Keratinocyte (primary cell): ENCODE results near the gene PRKCA. TPM values are rescaled to one million over a fixed set of nuclear protein-coding genes. Genes with fewer than 3 reads are reported as not detected.

Source experiments
- DNase-seq: peaks from one replicate; pipeline ENCODE4 v3.0.0-alpha.2; 2011; ENCODE audit warnings: low read depth, missing footprints, low spot score
- FAIRE-seq: peaks from 2 replicates; lab custom pipeline; 2011; peaks lifted over from hg19 to GRCh38; lab: Jason Lieb, UNC
- H2AFZ ChIP-seq: 2 replicates; pipeline ENCODE4 v1.6.0; 2012; ENCODE audit warnings: low read length, control low read depth, inconsistent platforms; ENCODE audit not compliant: control insufficient read depth
- H3K27ac ChIP-seq: 2 replicates; pipeline ENCODE4 v1.5.1; 2011; ENCODE audit warnings: low read length; ENCODE audit not compliant: control insufficient read depth, insufficient read depth
- H3K27me3 ChIP-seq: 3 replicates; pipeline ENCODE4 v1.6.0; 2011; ENCODE audit warnings: low read length; ENCODE audit not compliant: control insufficient read depth, insufficient read depth; ENCODE audit errors: extremely low read depth
- H3K36me3 ChIP-seq, 2 experiments: 2 replicates in 1 of 2; 3 replicates in 1 of 2; pipeline ENCODE4 v1.5.1; 2011; ENCODE audit warnings: low read length in 2 of 2, mild to moderate bottlenecking in 1 of 2; ENCODE audit not compliant: control insufficient read depth in 2 of 2, insufficient read depth in 2 of 2; ENCODE audit errors: extremely low read depth in 1 of 2
- H3K4me1 ChIP-seq: 3 replicates; pipeline ENCODE4 v1.5.1; 2011; ENCODE audit warnings: low read length; ENCODE audit not compliant: control insufficient read depth, insufficient read depth; ENCODE audit errors: extremely low read depth
- H3K4me2 ChIP-seq: 3 replicates; pipeline ENCODE4 v1.6.0; 2011; ENCODE audit warnings: low read depth, low read length; ENCODE audit not compliant: control insufficient read depth, insufficient read depth; ENCODE audit errors: extremely low read depth
- H3K4me3 ChIP-seq, 3 experiments: fragments of 200-600 bp in 1 of 3; sonication (generic) in 1 of 3; 2 replicates in 2 of 3; 3 replicates in 1 of 3; pipeline ENCODE4 v1.5.1; 2011 to 2016; ENCODE audit warnings: low read length in 3 of 3, mild to moderate bottlenecking in 3 of 3, control low read depth in 2 of 3, inconsistent platforms in 1 of 3, low read depth in 1 of 3, mixed read lengths in 1 of 3, mixed run types in 1 of 3, moderate library complexity in 1 of 3; ENCODE audit not compliant: control insufficient read depth in 2 of 3, insufficient read depth in 2 of 3; ENCODE audit errors: extremely low read depth in 1 of 3
- H3K79me2 ChIP-seq: 2 replicates; pipeline ENCODE4 v1.6.0; 2012; ENCODE audit warnings: low read length; ENCODE audit not compliant: control insufficient read depth, insufficient read depth
- H3K9ac ChIP-seq: 3 replicates; pipeline ENCODE4 v1.6.0; 2011; ENCODE audit warnings: low read length; ENCODE audit not compliant: control insufficient read depth, insufficient read depth; ENCODE audit errors: extremely low read depth
- H3K9me1 ChIP-seq: 3 replicates; pipeline ENCODE4 v1.6.0; 2011; ENCODE audit warnings: low read length; ENCODE audit not compliant: control insufficient read depth, insufficient read depth; ENCODE audit errors: extremely low read depth
- H3K9me3 ChIP-seq: 2 replicates; pipeline ENCODE4 v1.5.1; 2012; ENCODE audit warnings: low read depth, low read length; ENCODE audit not compliant: control insufficient read depth
- H4K20me1 ChIP-seq: 3 replicates; pipeline ENCODE4 v1.6.0; 2011; ENCODE audit warnings: low read length; ENCODE audit not compliant: control insufficient read depth, insufficient read depth; ENCODE audit errors: extremely low read depth
- EZH2 ChIP-seq: IDR thresholded peaks from one replicate; pipeline ENCODE4 v1.6.1; 2012; ENCODE audit warnings: inconsistent platforms, mild to moderate bottlenecking, low read length, moderate library complexity
- dilution Hi-C: fragments of 300-500 bp; cut with MboI; formaldehyde crosslinking; loops from one replicate; pipeline ENCODE4 v1.7.0; 2020; ENCODE audit warnings: low sequenced_read_pairs; ENCODE audit not compliant: extremely low pct_ligation_motif_present
- polyA plus RNA-seq, 5 experiments: library from polyadenylated mRNA; depleted of rRNA in 3 of 5; stranded (reverse) in 3 of 5; stranded (forward) in 1 of 5; unstranded in 1 of 5; fragments of >200 nt; gene quantifications; 1 replicate in 1 of 5; 2 replicates in 3 of 5; 3 replicates in 1 of 5; pipeline versions ENCODE4 v1.2.1 to v1.2.3, GENCODE V29; 2011 to 2012; ENCODE audit warnings: missing spikeins in 2 of 5, low read depth in 1 of 5, low replicate concordance in 1 of 5
- TF ChIP-seq, protein P1 (sequence below), 3 experiments: IDR thresholded peaks in 1 of 3; conservative IDR thresholded peaks in 1 of 3; optimal IDR thresholded peaks in 1 of 3; 2 replicates in 2 of 3; 3 replicates in 1 of 3; pipeline versions ENCODE3 to v1.5.1; 2011; ENCODE audit warnings: low read length in 3 of 3, mild to moderate bottlenecking in 3 of 3, moderate library complexity in 2 of 3, control low read depth in 1 of 3, inconsistent platforms in 1 of 3; ENCODE audit not compliant: insufficient read depth in 2 of 3; ENCODE audit errors: extremely low read depth in 1 of 3

PRKCA gene
- polyA plus RNA-seq, 1 donor (not counting 4 experiments of a cell fraction or from before 2014, with no cell fraction given) = 3.6 TPM

DNA sequence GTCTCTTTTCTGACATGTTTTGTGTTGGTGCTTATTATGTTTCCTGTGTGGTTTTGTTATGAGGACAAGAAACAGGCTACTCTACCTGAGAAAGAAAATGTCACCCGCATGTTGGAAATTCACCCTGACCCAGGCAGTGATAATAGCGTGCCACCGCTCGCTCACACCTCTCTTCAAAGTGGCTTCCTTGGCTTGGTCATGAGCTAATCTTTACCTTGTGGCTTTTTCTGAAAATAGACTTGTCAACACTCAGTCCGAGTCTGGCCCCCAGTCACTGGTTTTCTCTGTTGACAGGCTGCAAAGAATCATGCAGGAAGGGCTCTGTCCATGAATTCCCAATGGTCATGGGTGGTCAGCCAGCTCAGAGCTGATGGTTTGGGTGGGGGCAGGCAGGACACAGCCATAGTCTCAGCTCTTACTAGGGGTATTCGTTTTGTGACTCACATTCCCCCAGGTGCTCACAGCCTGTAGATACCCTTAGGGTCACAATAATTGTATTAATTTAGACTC lies 411.2 kb downstream of the PRKCA start:
- no peak for DNase-seq
- Histone ChIP-seq H3K36me3 (no peaks in the 10 kb centered on the region), H3K4me3 (no peak overlapping the region), H3K4me1 (no peaks in the 10 kb centered on the region), H3K27me3 (no peaks in the 10 kb centered on the region), H3K9ac (no peak overlapping the region), H3K9me1 (no peaks in the 10 kb centered on the region), H3K9me3 (no peaks in the 10 kb centered on the region), H3K27ac (no peak overlapping the region), H4K20me1 (no peaks in the 10 kb centered on the region), H3K4me2 (no peak overlapping the region), H2AFZ (no peak overlapping the region), H3K79me2 (no peaks in the 10 kb centered on the region)
- no peak for FAIRE-seq
- dilution Hi-C loops = no loop called here
- TF ChIP-seq EZH2 = no peak
- TF ChIP-seq, protein P1, sequence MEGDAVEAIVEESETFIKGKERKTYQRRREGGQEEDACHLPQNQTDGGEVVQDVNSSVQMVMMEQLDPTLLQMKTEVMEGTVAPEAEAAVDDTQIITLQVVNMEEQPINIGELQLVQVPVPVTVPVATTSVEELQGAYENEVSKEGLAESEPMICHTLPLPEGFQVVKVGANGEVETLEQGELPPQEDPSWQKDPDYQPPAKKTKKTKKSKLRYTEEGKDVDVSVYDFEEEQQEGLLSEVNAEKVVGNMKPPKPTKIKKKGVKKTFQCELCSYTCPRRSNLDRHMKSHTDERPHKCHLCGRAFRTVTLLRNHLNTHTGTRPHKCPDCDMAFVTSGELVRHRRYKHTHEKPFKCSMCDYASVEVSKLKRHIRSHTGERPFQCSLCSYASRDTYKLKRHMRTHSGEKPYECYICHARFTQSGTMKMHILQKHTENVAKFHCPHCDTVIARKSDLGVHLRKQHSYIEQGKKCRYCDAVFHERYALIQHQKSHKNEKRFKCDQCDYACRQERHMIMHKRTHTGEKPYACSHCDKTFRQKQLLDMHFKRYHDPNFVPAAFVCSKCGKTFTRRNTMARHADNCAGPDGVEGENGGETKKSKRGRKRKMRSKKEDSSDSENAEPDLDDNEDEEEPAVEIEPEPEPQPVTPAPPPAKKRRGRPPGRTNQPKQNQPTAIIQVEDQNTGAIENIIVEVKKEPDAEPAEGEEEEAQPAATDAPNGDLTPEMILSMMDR (optimal IDR thresholded peaks at IDR 0.05 in 1 of 3, IDR thresholded peaks at IDR 0.05 in 1 of 3, conservative IDR thresholded peaks at IDR 0.05 in 1 of 3; ENCODE audit: extremely low read depth in 1 of 3, insufficient read depth in 2 of 3, low read length in 3 of 3) = no peak

DNA sequence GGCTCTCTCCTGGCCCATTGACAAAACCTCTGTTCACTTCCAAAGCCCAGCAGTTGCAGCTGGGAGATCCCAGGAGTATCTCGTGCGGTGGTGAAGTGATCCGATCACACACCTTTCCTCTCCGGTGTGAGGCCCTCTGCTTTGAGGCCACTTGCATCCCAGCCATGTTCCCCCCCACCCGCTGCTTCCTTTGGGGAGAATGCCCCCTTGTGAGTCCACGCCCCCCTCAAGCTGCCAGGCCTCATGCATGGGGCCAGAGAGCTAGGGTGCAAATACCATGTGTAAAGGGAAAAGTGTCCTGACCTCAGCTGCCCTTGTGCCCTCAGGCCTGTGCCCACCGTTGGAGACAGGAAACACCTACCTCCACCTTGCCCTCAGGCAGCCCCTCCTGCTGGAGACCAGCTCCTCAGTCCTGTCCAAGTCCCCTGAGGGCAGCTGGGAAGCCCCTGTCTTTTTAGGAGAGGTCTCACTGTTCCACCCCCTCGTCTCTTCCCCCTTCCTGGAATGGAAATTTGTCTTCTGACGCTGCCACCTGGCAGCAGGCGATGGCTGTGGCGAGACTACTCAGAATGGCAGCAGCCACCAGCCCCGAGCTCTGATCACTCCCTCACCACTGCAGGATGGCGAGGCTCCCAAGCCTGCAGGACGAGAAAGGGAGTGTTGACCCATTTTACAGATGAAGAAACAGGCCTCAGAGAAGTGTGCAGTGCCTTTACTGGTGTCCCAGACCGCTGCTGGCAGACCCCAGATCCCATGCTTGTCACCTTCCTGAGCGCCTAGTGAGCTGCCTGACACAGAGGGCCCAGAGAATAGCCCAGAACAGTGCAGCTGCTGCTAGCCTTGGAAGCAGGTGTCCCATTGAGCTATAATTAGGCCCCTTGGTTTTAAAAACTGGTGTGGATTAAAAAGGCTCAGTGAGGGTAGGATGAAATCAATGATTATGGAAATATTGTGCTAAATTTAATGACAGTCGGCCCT lies 411.9 kb downstream of the PRKCA start:
- H3K27me3 ChIP-seq = no peaks in the 10 kb centered on the region
- no peak for TF ChIP-seq EZH2
- TF ChIP-seq, protein P1 (optimal IDR thresholded peaks at IDR 0.05 in 1 of 3, IDR thresholded peaks at IDR 0.05 in 1 of 3, conservative IDR thresholded peaks at IDR 0.05 in 1 of 3; ENCODE audit: extremely low read depth in 1 of 3, insufficient read depth in 2 of 3, low read length in 3 of 3) = no peak
- DNase-seq (no peak), FAIRE-seq (no peak)
- no peaks in the 10 kb centered on the region for H4K20me1 ChIP-seq
- no peaks in the 10 kb centered on the region for H3K36me3 ChIP-seq
- no peak overlapping the region for H3K27ac ChIP-seq
- no peak overlapping the region for H2AFZ ChIP-seq
- H3K4me2 ChIP-seq = no peak overlapping the region
- no peaks in the 10 kb centered on the region for H3K79me2 ChIP-seq
- no peaks in the 10 kb centered on the region for H3K9me1 ChIP-seq
- no peaks in the 10 kb centered on the region for H3K4me1 ChIP-seq
- H3K9me3 ChIP-seq = no peaks in the 10 kb centered on the region
- H3K9ac ChIP-seq = no peak overlapping the region
- no peak overlapping the region for H3K4me3 ChIP-seq
- dilution Hi-C loops = no loop called here
